Keratinocyte (primary cell): ENCODE results near the gene CYP4V2. TPM values are rescaled to one million over a fixed set of nuclear protein-coding genes. Genes with fewer than 3 reads are reported as not detected.

ENCODE experiments used
- DNase-seq: peaks from one replicate; pipeline ENCODE4 v3.0.0-alpha.2; 2011; ENCODE audit warnings: low read depth, missing footprints, low spot score
- FAIRE-seq: peaks from 2 replicates; lab custom pipeline; 2011; peaks lifted over from hg19 to GRCh38; lab: Jason Lieb, UNC
- H2AFZ ChIP-seq: 2 replicates; pipeline ENCODE4 v1.6.0; 2012; ENCODE audit warnings: low read length, control low read depth, inconsistent platforms; ENCODE audit not compliant: control insufficient read depth
- H3K27ac ChIP-seq: 2 replicates; pipeline ENCODE4 v1.5.1; 2011; ENCODE audit warnings: low read length; ENCODE audit not compliant: control insufficient read depth, insufficient read depth
- H3K27me3 ChIP-seq: 3 replicates; pipeline ENCODE4 v1.6.0; 2011; ENCODE audit warnings: low read length; ENCODE audit not compliant: control insufficient read depth, insufficient read depth; ENCODE audit errors: extremely low read depth
- H3K36me3 ChIP-seq, 2 experiments: 2 replicates in 1 of 2; 3 replicates in 1 of 2; pipeline ENCODE4 v1.5.1; 2011; ENCODE audit warnings: low read length in 2 of 2, mild to moderate bottlenecking in 1 of 2; ENCODE audit not compliant: control insufficient read depth in 2 of 2, insufficient read depth in 2 of 2; ENCODE audit errors: extremely low read depth in 1 of 2
- H3K4me1 ChIP-seq: 3 replicates; pipeline ENCODE4 v1.5.1; 2011; ENCODE audit warnings: low read length; ENCODE audit not compliant: control insufficient read depth, insufficient read depth; ENCODE audit errors: extremely low read depth
- H3K4me2 ChIP-seq: 3 replicates; pipeline ENCODE4 v1.6.0; 2011; ENCODE audit warnings: low read depth, low read length; ENCODE audit not compliant: control insufficient read depth, insufficient read depth; ENCODE audit errors: extremely low read depth
- H3K4me3 ChIP-seq, 3 experiments: fragments of 200-600 bp in 1 of 3; sonication (generic) in 1 of 3; 2 replicates in 2 of 3; 3 replicates in 1 of 3; pipeline ENCODE4 v1.5.1; 2011 to 2016; ENCODE audit warnings: low read length in 3 of 3, mild to moderate bottlenecking in 3 of 3, control low read depth in 2 of 3, inconsistent platforms in 1 of 3, low read depth in 1 of 3, mixed read lengths in 1 of 3, mixed run types in 1 of 3, moderate library complexity in 1 of 3; ENCODE audit not compliant: control insufficient read depth in 2 of 3, insufficient read depth in 2 of 3; ENCODE audit errors: extremely low read depth in 1 of 3
- H3K79me2 ChIP-seq: 2 replicates; pipeline ENCODE4 v1.6.0; 2012; ENCODE audit warnings: low read length; ENCODE audit not compliant: control insufficient read depth, insufficient read depth
- H3K9ac ChIP-seq: 3 replicates; pipeline ENCODE4 v1.6.0; 2011; ENCODE audit warnings: low read length; ENCODE audit not compliant: control insufficient read depth, insufficient read depth; ENCODE audit errors: extremely low read depth
- H3K9me1 ChIP-seq: 3 replicates; pipeline ENCODE4 v1.6.0; 2011; ENCODE audit warnings: low read length; ENCODE audit not compliant: control insufficient read depth, insufficient read depth; ENCODE audit errors: extremely low read depth
- H3K9me3 ChIP-seq: 2 replicates; pipeline ENCODE4 v1.5.1; 2012; ENCODE audit warnings: low read depth, low read length; ENCODE audit not compliant: control insufficient read depth
- H4K20me1 ChIP-seq: 3 replicates; pipeline ENCODE4 v1.6.0; 2011; ENCODE audit warnings: low read length; ENCODE audit not compliant: control insufficient read depth, insufficient read depth; ENCODE audit errors: extremely low read depth
- CTCF ChIP-seq, 3 experiments: IDR thresholded peaks in 1 of 3; conservative IDR thresholded peaks in 1 of 3; optimal IDR thresholded peaks in 1 of 3; 2 replicates in 2 of 3; 3 replicates in 1 of 3; pipeline versions ENCODE3 to v1.5.1; 2011; ENCODE audit warnings: low read length in 3 of 3, mild to moderate bottlenecking in 3 of 3, moderate library complexity in 2 of 3, control low read depth in 1 of 3, inconsistent platforms in 1 of 3; ENCODE audit not compliant: insufficient read depth in 2 of 3; ENCODE audit errors: extremely low read depth in 1 of 3
- EZH2 ChIP-seq: IDR thresholded peaks from one replicate; pipeline ENCODE4 v1.6.1; 2012; ENCODE audit warnings: inconsistent platforms, mild to moderate bottlenecking, low read length, moderate library complexity
- dilution Hi-C: fragments of 300-500 bp; cut with MboI; formaldehyde crosslinking; loops from one replicate; pipeline ENCODE4 v1.7.0; 2020; ENCODE audit warnings: low sequenced_read_pairs; ENCODE audit not compliant: extremely low pct_ligation_motif_present
- polyA plus RNA-seq, 5 experiments: library from polyadenylated mRNA; depleted of rRNA in 3 of 5; stranded (reverse) in 3 of 5; stranded (forward) in 1 of 5; unstranded in 1 of 5; fragments of >200 nt; gene quantifications; 1 replicate in 1 of 5; 2 replicates in 3 of 5; 3 replicates in 1 of 5; pipeline versions ENCODE4 v1.2.1 to v1.2.3, GENCODE V29; 2011 to 2012; ENCODE audit warnings: missing spikeins in 2 of 5, low read depth in 1 of 5, low replicate concordance in 1 of 5

Gene CYP4V2
- polyA plus RNA-seq, 1 donor (not counting 4 experiments of a cell fraction or from before 2014, with no cell fraction given) = 8.8 TPM

- Histone ChIP-seq H3K27me3 (no peaks in the 10 kb centered on the region), H3K4me3 (no peak overlapping the region), H3K79me2 (no peaks in the 10 kb centered on the region), H3K4me2 (no peak overlapping the region), H4K20me1 (no peaks in the 10 kb centered on the region), H3K9ac (no peak overlapping the region), H3K27ac (no peak overlapping the region), H3K9me1 (no peaks in the 10 kb centered on the region), H3K4me1 (no peaks in the 10 kb centered on the region), H3K36me3 (no peaks in the 10 kb centered on the region), H2AFZ (no peak overlapping the region), H3K9me3 (no peaks in the 10 kb centered on the region)
- DNase-seq (no peak), FAIRE-seq (no peak)
- TF ChIP-seq CTCF (optimal IDR thresholded peaks at IDR 0.05 in 1 of 3, IDR thresholded peaks at IDR 0.05 in 1 of 3, conservative IDR thresholded peaks at IDR 0.05 in 1 of 3; ENCODE audit: extremely low read depth in 1 of 3, insufficient read depth in 2 of 3, low read length in 3 of 3) (no peak), EZH2 (no peak)
- dilution Hi-C loops = no loop called here
These were observed 12.8 kb downstream of the CYP4V2 start for GRCh38 chr4:186204103-186204559.

DNA sequence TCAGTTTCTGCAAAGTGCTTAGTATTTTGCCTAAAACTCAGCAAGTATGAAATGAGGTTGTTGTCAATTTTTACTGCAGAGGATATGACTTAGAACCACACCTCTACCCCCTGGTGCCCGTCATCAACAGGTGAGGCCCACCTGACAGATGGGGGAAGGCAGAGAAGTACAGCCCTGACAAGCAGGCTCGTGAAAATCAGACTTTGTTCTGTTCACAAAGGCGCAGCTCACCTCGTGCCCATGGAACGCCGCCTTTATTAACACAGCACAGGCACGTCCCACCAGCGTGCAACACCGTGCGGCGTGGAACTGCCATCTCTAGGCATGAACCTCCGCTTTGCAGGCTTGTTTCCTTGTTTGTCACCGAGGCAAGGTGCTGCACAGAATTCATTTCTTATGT, 13.3 kb downstream of the CYP4V2 start:
- Histone ChIP-seq H3K9ac (no peak overlapping the region), H3K36me3 (no peaks in the 10 kb centered on the region), H3K4me3 (no peak overlapping the region), H2AFZ (no peak overlapping the region), H3K4me1 (no peaks in the 10 kb centered on the region), H3K9me3 (no peaks in the 10 kb centered on the region), H3K4me2 (no peak overlapping the region), H4K20me1 (no peaks in the 10 kb centered on the region), H3K27me3 (no peaks in the 10 kb centered on the region), H3K27ac (no peak overlapping the region), H3K79me2 (no peaks in the 10 kb centered on the region), H3K9me1 (no peaks in the 10 kb centered on the region)
- no peak for TF ChIP-seq CTCF (optimal IDR thresholded peaks at IDR 0.05 in 1 of 3, IDR thresholded peaks at IDR 0.05 in 1 of 3, conservative IDR thresholded peaks at IDR 0.05 in 1 of 3; ENCODE audit: extremely low read depth in 1 of 3, insufficient read depth in 2 of 3, low read length in 3 of 3)
- TF ChIP-seq EZH2 = no peak
- FAIRE-seq (no peak), DNase-seq (no peak)
- dilution Hi-C loops = no loop called here
